Gastrocnemius medialis (tissue), 4 donors: ENCODE measurements around the gene STK33. TPM values are rescaled to one million over a fixed set of nuclear protein-coding genes. Genes with fewer than 3 reads are reported as not detected.

ENCODE experiments used
- ATAC-seq, 2 donors: fragments of 150-250 bp; one replicate each; pipeline ENCODE4 v1.9.1; 2016
- DNase-seq, 2 donors: peaks; one replicate each; pipeline ENCODE4 v3.0.0-alpha.2; 2019
- H3K27ac ChIP-seq, 4 donors: fragments of 200-600 bp; sonication (generic); 1 replicate in 1 of 4; 2 replicates in 3 of 4; pipeline ENCODE4 v1.5.1; 2016 to 2018; ENCODE audit warnings: mild to moderate bottlenecking in 2 of 4, moderate library complexity in 1 of 4
- H3K27me3 ChIP-seq, 3 donors: fragments of 200-600 bp; sonication (generic) in 2 of 3; 1 replicate in 1 of 3; 2 replicates in 2 of 3; pipeline versions ENCODE4 v1.5.1 to v1.6.0; 2016 to 2019; ENCODE audit warnings: mild to moderate bottlenecking in 1 of 3, moderate library complexity in 1 of 3
- H3K36me3 ChIP-seq, 2 donors: fragments of 200-600 bp; sonication (generic) in 1 of 2; one replicate each; pipeline ENCODE4 v1.5.1; 2017 to 2018
- H3K4me1 ChIP-seq, 2 donors: fragments of 200-600 bp; sonication (generic) in 1 of 2; one replicate each; pipeline ENCODE4 v1.5.1; 2016 to 2017; ENCODE audit warnings: mild to moderate bottlenecking in 2 of 2
- H3K4me3 ChIP-seq, 4 donors: fragments of 200-600 bp; sonication (generic) in 3 of 4; 1 replicate in 1 of 4; 2 replicates in 3 of 4; pipeline ENCODE4 v1.5.1; 2016 to 2019; ENCODE audit warnings: mild to moderate bottlenecking in 2 of 4
- H3K9me3 ChIP-seq, 3 donors: fragments of 200-600 bp; sonication (generic) in 2 of 3; 1 replicate in 1 of 3; 2 replicates in 2 of 3; pipeline ENCODE4 v1.5.1; 2016 to 2019
- POLR2A ChIP-seq, 2 donors: fragments of 450-650 bp; IDR thresholded peaks; one replicate each; pipeline ENCODE4 v1.6.1; 2017; ENCODE audit warnings: antibody characterized with exemption in 2 of 2, mild to moderate bottlenecking in 2 of 2, moderate library complexity in 2 of 2
- in situ Hi-C, 4 donors: fragments of 200-750 bp; cut with MboI; loops; one replicate each; pipeline versions ENCODE4 v1.15.0 to v1.8.0; 2017; ENCODE audit warnings: low sequenced_read_pairs in 4 of 4
- intact Hi-C: fragments of 100-400 bp; cut with DNase I; formaldehyde crosslinking; loops from one replicate; pipeline ENCODE4 v1.15.1; 2023; ENCODE audit warnings: low total_unique reads
- total RNA-seq, 4 donors: library from RNA; depleted of rRNA; stranded (reverse); fragments of >200 nt; gene quantifications; one replicate each; pipeline versions ENCODE4 v1.1.0 to v1.2.3, GENCODE V29; 2016
- TF ChIP-seq, protein P1 (sequence below), 5 experiments: fragments of 450-650 bp in 3 of 5; fragments of 200-600 bp in 2 of 5; sonication (generic) in 2 of 5; IDR thresholded peaks in 4 of 5; conservative IDR thresholded peaks in 1 of 5; 1 replicate in 4 of 5; 2 replicates in 1 of 5; pipeline ENCODE4 v1.5.1; 2016 to 2019; ENCODE audit warnings: antibody characterized with exemption in 5 of 5, mild to moderate bottlenecking in 3 of 5, moderate library complexity in 3 of 5

Gene STK33
- total RNA-seq, 4 donors from 2014 or later: 0.66 to 13.5 (median 2.3) TPM

DNA sequence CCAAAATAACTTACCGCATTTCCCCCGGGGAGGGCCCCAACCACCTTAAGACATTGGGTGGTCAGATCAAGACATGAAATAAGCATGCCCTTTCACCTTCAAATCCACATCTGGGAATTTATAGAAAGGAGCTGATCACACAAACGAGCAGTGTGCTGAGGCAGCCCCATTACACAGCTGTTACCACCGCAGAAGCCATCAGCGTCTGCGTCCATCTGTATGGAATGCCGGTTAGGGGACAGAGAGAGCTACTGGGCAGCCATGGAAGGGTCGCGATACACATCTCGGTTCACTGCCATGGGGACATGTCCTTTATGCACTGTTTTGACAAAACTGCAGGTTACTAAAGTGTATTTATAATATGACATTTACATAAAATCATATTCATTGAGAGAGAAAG, 225.3 kb downstream of the STK33 start:
- no peaks in the 10 kb centered on the region for H3K9me3 ChIP-seq
- H3K4me3 ChIP-seq: no peak overlapping the region
- no peaks in the 10 kb centered on the region for H3K4me1 ChIP-seq
- intact Hi-C loops: no loop called here
- no peaks in the 10 kb centered on the region for H3K36me3 ChIP-seq
- no peak for ATAC-seq
- no peak for DNase-seq
- no peak for TF ChIP-seq POLR2A (IDR thresholded peaks at IDR 0.05)
- TF ChIP-seq, protein P1, sequence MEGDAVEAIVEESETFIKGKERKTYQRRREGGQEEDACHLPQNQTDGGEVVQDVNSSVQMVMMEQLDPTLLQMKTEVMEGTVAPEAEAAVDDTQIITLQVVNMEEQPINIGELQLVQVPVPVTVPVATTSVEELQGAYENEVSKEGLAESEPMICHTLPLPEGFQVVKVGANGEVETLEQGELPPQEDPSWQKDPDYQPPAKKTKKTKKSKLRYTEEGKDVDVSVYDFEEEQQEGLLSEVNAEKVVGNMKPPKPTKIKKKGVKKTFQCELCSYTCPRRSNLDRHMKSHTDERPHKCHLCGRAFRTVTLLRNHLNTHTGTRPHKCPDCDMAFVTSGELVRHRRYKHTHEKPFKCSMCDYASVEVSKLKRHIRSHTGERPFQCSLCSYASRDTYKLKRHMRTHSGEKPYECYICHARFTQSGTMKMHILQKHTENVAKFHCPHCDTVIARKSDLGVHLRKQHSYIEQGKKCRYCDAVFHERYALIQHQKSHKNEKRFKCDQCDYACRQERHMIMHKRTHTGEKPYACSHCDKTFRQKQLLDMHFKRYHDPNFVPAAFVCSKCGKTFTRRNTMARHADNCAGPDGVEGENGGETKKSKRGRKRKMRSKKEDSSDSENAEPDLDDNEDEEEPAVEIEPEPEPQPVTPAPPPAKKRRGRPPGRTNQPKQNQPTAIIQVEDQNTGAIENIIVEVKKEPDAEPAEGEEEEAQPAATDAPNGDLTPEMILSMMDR (IDR thresholded peaks at IDR 0.05 in 4 of 5, conservative IDR thresholded peaks at IDR 0.05 in 1 of 5): no peak
- no peak overlapping the region for H3K27ac ChIP-seq
- in situ Hi-C loops: no loop called here
- H3K27me3 ChIP-seq: no peaks in the 10 kb centered on the region

DNA sequence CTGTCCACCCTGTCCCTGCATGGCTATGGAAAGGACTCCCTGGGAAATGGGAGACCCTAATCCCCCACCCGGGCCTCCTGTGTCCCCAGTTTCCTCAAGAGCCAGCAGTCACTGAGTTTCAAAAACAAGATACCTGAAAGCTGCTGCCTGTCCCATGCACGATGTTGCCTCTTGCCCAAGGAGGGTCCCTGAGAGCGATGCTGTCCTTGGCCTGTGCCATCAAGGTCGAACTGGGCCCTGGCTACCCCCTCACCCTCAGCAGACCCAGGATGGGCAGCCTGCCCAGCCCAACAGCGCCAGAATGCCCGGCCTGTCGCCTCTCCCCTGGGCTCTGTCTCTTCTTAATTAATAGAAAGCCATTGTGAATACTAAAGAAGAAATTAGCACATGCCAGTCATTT, 225.8 kb downstream of the STK33 start:
- TF ChIP-seq, protein P1 (IDR thresholded peaks at IDR 0.05 in 4 of 5, conservative IDR thresholded peaks at IDR 0.05 in 1 of 5): no peak
- TF ChIP-seq POLR2A (IDR thresholded peaks at IDR 0.05): no peak
- Histone ChIP-seq H3K4me1 (no peaks in the 10 kb centered on the region), H3K27ac (no peak overlapping the region), H3K4me3 (no peak overlapping the region), H3K9me3 (no peaks in the 10 kb centered on the region), H3K36me3 (no peaks in the 10 kb centered on the region), H3K27me3 (no peaks in the 10 kb centered on the region)
- in situ Hi-C loops: no loop called here
- no peak for DNase-seq
- intact Hi-C loops: no loop called here
- ATAC-seq: no peak

DNA sequence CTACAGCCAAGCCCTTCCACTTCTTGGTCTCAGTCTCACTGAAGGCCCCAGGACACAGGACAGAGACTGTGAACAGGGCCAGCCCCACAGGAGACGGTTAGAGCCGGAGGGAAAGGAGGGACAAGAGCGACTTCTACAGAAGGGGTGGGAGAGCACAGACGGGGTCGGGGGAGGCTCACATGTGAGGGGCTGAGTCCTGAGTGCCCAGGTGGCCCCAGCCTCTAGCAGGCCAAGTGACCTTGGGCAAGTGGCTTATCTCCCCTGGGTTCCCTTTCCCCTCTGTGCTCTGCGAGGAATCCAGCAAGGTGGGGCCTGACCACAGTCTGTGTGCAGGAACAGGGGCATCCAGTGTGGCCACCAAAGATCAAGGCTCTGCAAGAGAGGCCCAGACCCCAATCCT, 227.7 kb downstream of the STK33 start:
- no peak for TF ChIP-seq POLR2A (IDR thresholded peaks at IDR 0.05)
- TF ChIP-seq, protein P1 (IDR thresholded peaks at IDR 0.05 in 4 of 5, conservative IDR thresholded peaks at IDR 0.05 in 1 of 5): no peak
- Histone ChIP-seq H3K4me1 (no peaks in the 10 kb centered on the region), H3K27me3 (no peaks in the 10 kb centered on the region), H3K4me3 (no peak overlapping the region), H3K27ac (no peak overlapping the region), H3K9me3 (no peaks in the 10 kb centered on the region), H3K36me3 (no peaks in the 10 kb centered on the region)
- DNase-seq: no peak
- in situ Hi-C loops: no loop called here
- ATAC-seq: no peak
- intact Hi-C loops: no loop called here

DNA sequence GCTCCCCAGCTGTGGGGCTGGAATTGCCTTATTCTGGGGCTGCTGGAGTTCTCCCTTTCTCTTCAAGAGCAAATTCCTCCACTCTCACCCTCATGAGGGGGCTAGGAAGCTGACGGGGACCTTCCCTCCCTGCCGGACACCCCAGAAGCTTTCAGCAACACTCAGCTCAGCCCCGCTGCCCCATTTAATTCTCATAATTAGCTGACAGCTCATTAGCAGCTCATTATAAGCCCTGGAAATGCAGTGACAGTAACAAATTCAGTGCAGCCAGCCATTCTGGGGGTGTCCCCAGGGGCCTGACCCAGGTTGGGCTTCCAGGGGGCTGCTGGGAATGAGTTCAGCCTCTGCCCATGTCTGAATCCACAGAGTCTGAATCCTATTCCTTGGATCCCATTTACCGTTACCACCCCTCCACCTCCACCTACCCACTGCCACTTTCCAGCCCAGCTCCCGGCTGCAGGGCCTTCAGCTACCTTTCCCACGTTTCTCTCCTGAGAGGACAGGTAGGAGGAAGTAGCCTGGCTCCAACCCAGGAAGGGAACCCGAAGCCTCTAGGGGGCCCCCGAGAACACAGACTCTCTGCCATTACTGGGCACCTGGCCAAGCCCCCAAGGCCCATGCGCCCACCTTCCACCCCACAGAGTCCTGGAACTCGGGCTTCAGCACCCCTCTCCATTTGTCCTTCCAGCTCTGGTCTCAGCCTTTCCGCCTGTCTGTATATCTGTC, 228.6 kb downstream of the STK33 start:
- H3K36me3 ChIP-seq: no peaks in the 10 kb centered on the region
- no peak overlapping the region for H3K27ac ChIP-seq
- in situ Hi-C loops: no loop called here
- intact Hi-C loops: no loop called here
- H3K4me1 ChIP-seq: no peaks in the 10 kb centered on the region
- TF ChIP-seq, protein P1 (IDR thresholded peaks at IDR 0.05 in 4 of 5, conservative IDR thresholded peaks at IDR 0.05 in 1 of 5): no peak
- no peak for TF ChIP-seq POLR2A (IDR thresholded peaks at IDR 0.05)
- no peak for DNase-seq
- ATAC-seq: no peak
- no peaks in the 10 kb centered on the region for H3K9me3 ChIP-seq
- no peaks in the 10 kb centered on the region for H3K27me3 ChIP-seq
- no peak overlapping the region for H3K4me3 ChIP-seq

DNA sequence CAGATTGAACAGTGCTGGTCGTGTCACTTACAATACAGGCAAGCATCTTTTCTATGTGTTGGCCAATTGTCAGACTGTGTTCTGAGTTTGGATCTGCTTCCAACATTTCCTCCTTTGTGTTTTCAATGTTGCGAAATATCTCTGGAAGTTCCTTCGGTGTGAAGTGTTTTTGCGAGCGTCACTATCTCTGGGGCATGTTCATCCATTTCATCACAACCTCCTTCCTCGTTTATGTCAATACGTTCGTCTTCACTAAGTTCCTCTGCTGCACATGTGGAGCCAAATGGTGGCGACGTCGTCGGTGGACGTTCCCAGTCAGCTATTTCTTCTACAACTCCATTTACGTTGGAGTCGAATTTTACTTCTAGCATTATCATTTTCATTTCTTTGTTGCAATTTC, 230.1 kb downstream of the STK33 start:
- H3K9me3 ChIP-seq: no peaks in the 10 kb centered on the region
- TF ChIP-seq POLR2A (IDR thresholded peaks at IDR 0.05): no peak
- TF ChIP-seq, protein P1 (IDR thresholded peaks at IDR 0.05 in 4 of 5, conservative IDR thresholded peaks at IDR 0.05 in 1 of 5): no peak
- DNase-seq: no peak
- no peak overlapping the region for H3K27ac ChIP-seq
- no peak overlapping the region for H3K4me3 ChIP-seq
- in situ Hi-C loops (no loop called here), intact Hi-C loops (no loop called here)
- no peaks in the 10 kb centered on the region for H3K36me3 ChIP-seq
- no peak for ATAC-seq
- no peaks in the 10 kb centered on the region for H3K27me3 ChIP-seq
- H3K4me1 ChIP-seq: no peaks in the 10 kb centered on the region
